ENCODE data around the gene TRIML2.
"Not testable (repeated sequence)": the region's sequence is repeated elsewhere in the genome, so short reads cannot be mapped to it uniquely, and the experiment has no call there.

Gene TRIML2

GRCh38 chr4:188092824-188093223 is 16.6 kb downstream of the TRIML2 start:
- DNase-seq: no peak

DNA sequence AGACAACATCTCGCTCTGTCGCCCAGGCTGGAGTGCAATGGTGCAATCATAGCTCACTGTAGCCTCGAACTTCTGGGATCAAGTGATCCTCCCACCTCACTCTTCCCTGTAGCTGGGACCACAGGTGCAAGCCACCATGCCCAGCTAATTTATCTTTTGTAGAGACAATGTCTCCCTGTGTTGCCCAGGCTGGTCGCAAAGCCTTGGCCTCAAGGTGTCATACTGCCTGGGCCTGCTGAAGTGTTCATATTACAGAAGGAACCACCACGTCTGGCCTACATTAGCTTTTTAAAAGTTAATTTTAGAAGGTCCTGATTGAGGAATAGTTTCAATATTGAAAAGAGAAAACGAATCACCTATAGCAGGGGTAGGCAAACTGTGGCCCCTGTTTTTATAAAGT is 22.5 kb downstream of the TRIML2 start:
- no peak for DNase-seq

DNA sequence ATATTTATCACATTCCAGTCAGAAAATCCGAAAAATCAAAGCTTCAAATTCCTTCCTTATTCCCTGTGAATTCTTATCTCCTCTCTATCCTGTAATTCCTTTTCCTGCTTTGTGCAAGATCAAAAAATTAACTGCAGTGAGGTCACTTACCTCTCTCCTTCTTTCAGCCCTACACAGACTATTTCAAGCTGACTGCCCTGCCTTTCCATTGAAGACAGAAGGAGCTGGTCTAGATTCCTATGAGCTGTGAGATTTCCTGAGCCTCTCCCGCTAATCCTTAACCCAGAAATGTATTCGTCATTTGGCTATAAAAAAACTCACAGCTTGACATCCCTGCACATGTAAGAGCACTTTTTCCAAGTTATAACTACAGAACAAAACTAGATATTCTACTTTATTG is 26.6 kb downstream of the TRIML2 start:
- no peak for DNase-seq

DNA sequence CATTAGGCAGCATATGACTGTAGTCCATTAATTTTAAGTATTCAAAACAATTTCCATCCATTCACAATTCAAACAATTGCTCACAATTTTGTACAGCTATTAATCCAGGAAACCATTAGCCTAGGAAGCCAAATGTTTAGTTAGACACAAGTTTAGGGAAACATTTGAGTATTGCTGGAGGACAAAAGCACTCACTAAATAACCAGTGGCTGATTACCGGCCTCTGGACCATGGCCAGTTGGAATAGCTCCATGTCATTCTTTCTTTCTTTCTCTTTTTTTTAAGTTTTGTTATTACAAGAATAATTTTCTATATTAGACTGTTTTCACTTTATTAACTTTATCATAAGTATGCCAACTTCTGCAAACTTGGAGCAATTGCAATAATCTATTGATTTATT is 31.3 kb downstream of the TRIML2 start:
- DNase-seq: no peak

DNA sequence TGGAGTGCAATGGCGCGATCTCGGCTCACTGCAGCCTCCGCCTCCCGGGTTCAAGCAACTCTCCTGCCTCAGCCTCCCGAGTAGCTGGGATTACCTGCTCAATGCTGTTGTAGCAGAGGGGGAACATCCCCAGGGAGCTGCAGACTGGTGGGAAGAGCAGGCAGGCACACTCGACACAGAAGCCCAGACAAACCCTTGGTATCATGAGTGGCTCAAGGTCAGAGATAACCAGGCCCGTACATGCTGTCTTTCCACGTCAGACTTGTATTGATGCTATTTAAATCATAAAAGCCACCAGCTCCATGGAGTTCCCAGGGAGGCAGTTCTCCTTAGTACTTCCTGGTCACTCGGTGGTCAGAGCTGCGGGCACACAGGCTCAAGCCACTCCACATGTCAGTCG is 33.2 kb downstream of the TRIML2 start:
- no peak for DNase-seq

DNA sequence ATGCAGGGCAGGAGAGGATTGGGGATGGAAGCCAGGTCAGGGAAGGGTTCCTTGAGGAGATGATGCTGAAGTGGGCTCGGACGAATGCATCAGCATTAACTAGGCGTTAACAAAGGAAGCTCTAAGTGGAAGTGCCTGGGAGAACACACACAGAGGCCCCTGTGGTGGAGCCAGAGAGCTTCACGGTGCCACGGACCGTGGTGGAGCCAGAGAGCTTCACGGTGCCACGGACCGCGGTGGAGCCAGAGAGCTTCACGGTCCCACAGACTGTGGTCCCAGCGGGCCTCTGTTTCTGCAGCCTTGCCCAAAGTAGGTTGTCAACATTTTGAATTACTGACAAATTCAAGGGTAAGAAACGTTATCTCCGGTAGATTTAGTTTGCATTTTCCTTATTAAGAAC is 48.3 kb downstream of the TRIML2 start:
- no peak for DNase-seq

DNA sequence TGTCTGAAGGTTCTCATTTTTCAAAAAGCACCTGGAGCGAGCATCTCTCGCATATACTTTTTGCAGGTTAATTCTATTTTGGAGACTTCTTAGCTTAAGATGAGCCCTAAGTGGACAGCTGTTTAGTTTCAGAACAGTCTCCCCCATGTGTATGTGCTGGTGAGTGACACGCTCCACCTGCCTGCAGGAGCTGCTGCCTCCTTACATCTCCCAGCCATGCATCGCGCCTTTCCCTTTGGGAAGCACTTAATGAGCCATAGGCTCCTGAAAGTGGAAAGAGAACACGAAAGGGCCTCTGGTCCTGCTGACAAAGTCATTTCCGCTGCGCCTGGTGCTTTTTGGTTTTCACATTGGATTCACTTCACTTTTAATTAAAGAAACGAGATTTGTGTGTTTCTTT is 56.1 kb downstream of the TRIML2 start:
- DNase-seq: no peak

DNA sequence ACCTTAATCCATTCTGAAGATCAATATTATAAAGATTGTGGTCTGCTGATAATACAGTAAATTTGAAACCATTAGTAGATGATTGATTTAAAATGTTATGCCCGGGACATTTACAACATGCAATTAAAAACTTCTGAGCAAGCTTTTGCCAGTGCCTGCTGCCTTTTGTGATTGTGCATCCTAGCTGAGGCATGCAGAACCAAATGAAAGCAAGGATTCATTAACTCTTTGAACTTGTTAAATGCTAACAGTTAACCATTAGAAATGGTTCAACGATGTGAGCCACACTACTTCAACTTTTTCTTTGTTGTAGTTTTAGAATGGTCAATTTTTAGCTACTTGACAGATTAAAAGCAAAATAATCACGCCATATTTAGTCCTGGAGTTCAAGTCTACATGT is 62.7 kb downstream of the TRIML2 start:
- no peak for DNase-seq

- not testable (repeated sequence) for DNase-seq
These were observed 63.9 kb downstream of the TRIML2 start for GRCh38 chr4:188045461-188045860.

DNA sequence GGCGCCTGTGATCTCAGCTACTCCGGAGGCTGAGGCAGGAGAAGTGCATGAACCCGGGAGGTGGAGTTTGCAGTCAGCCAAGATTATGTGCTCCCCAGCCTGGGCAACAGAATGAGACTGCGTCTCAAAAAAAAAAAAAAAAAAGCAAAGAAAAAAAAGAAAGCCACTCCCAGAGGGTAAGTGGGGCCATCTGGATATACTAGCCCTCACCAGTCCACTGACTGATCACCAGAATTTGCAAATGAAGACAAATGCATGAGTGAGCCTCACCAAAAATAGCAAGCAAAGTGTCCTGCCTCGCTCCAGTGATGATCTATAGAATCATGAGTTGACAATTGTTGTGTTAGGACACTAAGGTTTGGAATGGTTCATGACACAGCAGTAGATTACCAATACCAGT is 66.2 kb downstream of the TRIML2 start:
- no peak for DNase-seq

- no peak for DNase-seq
These were observed 67.2 kb downstream of the TRIML2 start for GRCh38 chr4:188042191-188042590.

DNA sequence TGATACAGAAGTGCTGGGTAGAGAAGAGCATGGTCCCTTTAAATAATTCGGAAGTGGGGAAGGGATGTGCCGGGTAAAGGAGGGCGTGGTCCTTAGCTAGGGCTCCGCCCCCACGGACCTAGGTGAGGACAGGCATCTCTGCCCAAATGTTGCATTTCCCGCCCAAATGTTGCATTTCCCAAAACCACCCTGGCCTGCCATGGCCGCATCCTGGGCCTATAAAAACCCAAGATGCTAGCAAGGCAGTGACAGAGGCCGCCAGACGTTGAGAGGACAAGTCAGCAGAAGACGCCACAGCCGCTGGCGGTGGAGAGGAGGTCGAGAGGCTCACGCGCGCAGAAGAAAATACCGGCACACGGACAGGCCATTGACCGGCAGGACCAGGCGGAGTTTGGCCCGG is 67.7 kb downstream of the TRIML2 start:
- DNase-seq: no peak

Measured in NCI-H510A (cell line).